GDM1 (cell line): ENCODE data around the gene OR1S2.
"Not testable (repeated sequence)": the region's sequence is repeated elsewhere in the genome, so short reads cannot be mapped to it uniquely, and the experiment has no call there.

Experiments
- DNase-seq: peaks from one replicate; lab custom pipeline; 2025; lab: John Stamatoyannopoulos, UW

OR1S2 gene, protein sequence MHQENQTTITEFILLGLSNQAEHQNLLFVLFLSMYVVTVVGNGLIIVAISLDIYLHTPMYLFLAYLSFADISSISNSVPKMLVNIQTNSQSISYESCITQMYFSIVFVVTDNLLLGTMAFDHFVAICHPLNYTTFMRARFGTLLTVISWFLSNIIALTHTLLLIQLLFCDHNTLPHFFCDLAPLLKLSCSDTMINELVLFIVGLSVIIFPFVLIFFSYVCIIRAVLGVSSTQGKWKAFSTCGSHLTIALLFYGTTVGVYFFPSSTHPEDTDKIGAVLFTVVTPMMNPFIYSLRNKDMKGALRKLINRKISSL

DNA sequence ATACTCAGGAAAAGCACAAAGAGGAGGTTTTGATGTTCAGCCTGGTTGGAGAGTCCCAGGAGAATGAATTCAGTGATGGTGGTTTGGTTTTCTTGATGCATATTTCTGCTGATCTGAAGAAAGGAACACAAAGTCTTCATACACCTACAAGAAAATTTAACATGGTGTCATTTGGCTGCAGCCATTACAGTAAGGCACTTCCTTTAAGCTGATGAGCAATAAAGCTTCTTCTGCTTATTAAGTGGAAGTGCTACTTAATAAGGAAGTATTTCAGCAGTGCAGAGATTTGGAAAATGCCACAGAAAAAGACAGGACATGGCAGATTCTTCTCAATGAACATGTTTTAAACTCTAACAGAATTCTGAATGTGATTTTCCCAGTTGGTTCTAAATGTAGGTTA, at the start of gene OR1S2:
Gene OR1S2 (minus strand): TSS at position 101 of the 400 bp plus-strand sequence. CDS start 0 bp downstream, at position 101.
- no peak for DNase-seq

DNA sequence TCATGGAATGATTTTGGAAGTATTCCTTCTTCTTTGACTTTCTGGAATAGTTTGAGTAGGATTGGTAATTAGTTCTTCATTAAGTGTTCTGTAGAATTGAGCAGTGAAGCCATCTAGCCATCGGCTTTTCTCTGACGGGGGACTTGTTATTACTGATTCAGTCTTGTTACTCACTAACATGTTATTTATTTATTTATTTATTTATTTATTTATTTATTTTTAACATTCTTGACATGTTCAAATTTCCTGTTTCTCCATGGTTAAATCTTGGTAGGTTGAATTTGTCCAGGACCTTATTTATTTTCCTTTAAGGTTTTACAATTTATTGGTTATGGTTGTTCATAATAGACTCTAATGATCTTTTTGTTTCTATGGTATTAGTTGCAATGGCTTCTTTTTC, 40.0 kb upstream of the OR1S2 start:
- no peak for DNase-seq

DNA sequence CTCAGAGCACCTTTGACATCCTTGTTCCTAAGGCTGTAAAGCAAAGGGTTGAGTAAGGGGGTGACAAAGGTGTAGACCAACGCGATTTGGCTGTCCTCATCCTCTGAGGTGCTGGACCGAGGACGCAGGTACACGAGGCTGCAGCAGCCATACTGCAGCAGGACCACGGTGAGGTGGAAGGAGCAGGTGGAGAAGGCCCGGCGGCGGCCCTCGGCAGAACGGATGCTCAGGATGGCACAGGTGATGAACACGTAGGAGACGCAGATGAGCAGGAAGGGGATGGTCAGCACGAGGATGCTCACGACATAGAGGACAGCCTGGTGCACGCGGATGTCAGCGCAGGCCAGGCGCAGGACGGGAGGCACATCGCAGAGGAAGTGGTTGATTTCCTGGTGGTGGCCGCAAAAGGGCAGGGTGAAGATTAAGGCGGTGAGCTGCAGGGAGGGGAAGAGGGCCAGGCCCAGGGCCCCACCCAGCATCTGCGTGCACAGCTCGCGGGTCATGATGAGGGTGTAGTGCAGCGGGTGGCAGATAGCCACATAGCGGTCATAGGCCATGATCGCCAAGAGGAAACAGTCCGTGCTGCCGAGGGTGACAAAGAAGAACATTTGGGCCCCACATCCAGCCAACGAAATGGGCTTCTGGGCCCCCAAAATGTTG, 24.1 kb upstream of the OR1S2 start:
- no peak for DNase-seq

DNA sequence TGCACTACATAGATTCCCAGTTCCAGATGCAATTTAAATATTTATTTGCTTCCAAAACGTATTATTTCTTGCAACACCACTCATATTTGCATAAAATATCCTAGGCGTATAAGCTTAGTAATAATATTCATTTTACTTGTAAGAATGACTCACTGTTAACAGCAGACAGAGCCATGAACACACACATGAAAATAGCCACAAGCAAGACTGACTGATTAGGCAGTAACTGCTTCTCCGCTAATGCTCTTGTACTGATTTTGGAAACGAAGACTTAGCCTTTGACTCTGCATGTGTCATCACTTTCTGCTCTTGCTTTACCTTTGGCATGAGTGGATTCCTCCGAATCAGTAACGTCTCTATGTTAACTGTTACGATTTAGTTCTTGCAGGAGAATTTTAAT, 18.8 kb upstream of the OR1S2 start:
- DNase-seq: no peak

DNA sequence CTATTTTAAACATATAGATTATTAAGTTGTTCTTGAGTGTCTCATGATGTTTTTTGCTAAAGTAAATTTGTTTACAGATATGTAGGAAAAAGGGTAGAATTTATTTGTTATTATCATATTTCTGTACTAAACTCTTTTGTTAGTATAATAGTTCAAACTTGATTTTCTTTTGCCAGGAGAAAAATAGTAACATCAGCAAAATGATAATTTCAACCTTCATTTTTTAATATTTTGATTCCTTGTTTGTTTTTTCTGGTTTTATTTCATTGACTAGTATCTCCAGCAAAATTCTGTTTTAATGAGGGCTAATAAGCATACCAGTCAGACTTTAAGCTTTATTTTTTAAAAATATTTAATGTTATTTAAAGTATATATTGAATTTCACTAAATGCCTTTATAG, 12.5 kb upstream of the OR1S2 start:
- no peak for DNase-seq

DNA sequence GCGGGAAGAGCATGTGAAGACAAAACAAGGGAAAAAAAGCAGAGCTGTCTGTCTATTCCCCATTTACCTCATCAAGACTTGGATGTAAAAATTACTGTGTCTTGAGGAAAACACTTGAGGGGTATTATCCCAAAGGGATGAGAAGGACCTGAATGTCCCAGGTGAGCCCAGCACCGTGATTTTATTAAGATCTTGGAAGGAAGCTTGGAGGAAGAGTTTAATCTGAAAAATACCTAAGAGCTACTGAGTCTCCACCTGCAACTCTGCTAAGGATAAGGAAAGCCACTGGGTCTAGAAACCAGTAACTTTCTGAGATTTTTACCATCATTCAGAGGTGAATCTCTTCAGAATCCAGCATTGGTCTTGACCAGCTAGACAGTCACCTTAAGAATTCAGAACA, 8.5 kb upstream of the OR1S2 start, which contains the start of gene OR1S1:
Gene OR1S1 (plus strand): TSS at position 301 of the 400 bp plus-strand sequence.
- not testable (repeated sequence) for DNase-seq

DNA sequence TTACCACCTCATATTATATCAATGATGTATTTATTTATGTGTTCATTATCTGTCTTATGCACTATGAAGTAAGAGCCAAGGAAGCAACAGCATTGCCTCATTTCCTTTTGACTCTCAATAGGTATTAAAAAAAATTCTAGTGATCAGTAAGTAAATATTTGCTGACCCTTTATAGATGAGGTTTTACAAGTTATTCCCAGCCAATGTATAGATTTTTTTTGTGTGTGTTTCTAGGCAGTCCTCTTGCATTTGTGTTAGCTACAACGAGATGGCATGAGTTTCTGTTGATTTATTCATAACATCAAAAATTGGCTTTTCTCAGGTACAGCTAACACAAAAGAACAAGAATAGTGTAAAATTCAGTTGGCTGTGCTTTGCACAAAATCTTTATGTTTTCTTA, 4.7 kb downstream of the OR1S2 start:
- DNase-seq: no peak

DNA sequence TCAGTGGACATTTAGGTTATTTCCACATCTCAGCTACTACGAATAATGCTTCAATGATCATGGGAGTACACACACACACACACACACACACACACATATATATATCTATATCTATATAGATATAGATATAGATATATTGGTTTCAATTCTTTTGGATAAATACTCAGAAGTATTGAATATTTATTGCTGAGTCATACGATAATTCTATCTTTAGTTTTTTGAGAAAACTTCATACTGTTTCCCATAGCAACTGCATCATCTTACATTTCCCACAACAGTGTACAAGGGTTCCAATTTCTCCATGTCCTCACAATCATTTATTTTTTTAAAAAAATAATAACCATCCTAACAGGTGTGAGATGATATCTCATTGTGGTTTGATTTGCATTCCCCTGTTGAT, 8.0 kb downstream of the OR1S2 start:
- DNase-seq: no peak

DNA sequence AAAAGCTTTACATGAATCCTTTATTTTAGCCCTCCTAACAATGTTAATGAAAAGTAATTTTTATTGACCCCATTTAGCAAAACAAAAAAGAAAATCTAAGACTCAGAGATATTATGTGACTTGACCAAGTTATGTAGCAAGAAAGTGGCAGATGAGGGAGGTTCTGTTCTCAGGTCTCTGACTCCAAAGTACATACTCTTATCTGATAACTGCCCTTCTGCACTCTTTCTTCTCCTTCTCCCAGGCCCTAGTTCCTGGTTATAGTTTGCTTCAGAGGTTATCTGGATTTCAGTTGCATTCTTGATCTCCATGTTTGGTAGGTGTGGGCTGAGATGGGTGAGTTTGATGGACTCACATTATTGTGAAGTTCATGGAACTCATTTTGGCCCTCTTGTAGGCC, 10.6 kb downstream of the OR1S2 start:
- no peak for DNase-seq

DNA sequence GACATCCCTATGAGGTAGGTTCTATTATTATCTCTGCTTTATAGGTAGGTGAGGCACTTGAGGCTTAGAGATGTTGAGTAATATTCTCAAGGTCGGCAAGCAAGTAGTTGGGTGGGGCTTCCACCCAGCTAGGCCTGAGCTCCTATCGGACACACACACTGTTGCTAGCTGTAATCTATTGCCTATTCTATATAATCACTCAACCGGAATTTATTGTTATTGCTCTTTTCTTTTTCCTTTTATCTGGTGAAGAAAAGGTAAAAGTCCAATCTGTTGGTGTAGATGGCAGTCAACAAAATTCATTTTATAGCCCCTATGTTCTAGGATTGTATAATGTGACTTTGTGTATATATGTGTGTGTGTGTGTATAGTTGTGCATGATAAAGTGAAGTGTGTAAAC, 11.7 kb downstream of the OR1S2 start:
- no peak for DNase-seq

DNA sequence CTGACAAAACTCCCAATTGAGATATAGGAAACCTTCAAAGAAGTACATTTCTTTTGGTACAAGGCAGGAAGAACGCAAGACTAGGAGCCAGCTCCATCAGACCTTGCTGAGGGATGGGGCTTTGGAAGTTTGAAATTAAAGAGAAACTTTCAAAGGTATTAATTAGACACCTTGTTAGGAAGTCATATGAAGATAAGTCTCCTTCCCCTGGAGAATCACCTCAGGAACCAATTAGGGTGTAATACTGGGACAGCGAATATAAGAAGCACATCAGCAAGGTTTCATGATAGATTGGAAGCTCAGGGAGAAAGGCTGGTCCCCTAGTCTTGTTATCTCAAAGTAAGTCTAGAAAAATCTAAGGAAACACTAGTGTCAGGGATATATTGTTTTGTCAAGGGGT, 15.2 kb downstream of the OR1S2 start, which contains the start of gene OR9Q2:
Gene OR9Q2 (plus strand): TSS at position 301 of the 400 bp plus-strand sequence. CDS start 1,421 bp downstream, outside the sequence.
- DNase-seq: no peak

DNA sequence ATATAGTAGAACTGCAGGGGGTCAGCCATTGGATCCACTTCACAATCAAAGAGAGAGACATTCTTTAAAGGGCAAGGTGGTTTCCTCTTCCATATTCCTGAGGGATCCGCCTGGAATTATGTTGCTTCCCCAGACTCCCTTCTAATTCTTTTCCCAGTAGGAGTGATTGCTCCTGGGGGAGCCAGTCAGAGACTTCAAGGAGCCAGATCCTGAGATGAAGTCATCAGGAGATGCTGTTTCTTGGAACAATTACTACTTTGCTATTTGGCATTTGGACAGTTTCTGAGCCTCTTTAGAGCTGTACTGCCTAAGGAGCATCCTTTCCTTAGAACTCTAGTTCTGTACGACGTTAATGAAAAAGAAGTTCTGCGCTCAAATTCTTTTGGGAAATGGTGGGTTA, 17.0 kb downstream of the OR1S2 start:
- no peak for DNase-seq

DNA sequence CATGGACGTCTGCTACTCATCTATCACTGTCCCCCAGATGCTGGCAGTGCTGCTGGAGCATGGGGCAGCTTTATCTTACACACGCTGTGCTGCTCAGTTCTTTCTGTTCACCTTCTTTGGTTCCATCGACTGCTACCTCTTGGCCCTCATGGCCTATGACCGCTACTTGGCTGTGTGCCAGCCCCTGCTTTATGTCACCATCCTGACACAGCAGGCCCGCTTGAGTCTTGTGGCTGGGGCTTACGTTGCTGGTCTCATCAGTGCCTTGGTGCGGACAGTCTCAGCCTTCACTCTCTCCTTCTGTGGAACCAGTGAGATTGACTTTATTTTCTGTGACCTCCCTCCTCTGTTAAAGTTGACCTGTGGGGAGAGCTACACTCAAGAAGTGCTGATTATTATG, 24.3 kb downstream of the OR1S2 start:
- no peak for DNase-seq

DNA sequence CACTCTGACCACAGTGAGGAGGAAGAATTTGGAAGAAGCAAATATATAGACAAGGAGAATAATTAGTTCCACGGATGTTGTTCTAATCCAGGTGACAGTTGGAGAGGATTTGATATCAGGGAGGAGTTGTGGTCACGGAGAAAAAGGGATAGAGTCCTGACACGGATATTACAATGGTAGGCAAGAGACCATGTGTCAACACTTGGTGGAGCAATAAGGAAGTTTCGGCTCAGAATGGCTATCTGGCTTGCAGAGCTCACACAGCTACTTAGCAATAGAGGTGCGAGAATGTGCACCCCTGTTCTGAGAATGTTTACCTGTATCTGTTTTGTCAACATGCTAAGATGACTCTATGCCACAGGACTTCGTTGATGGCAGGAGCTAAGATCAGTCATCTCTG, 25.5 kb downstream of the OR1S2 start:
- DNase-seq: no peak

DNA sequence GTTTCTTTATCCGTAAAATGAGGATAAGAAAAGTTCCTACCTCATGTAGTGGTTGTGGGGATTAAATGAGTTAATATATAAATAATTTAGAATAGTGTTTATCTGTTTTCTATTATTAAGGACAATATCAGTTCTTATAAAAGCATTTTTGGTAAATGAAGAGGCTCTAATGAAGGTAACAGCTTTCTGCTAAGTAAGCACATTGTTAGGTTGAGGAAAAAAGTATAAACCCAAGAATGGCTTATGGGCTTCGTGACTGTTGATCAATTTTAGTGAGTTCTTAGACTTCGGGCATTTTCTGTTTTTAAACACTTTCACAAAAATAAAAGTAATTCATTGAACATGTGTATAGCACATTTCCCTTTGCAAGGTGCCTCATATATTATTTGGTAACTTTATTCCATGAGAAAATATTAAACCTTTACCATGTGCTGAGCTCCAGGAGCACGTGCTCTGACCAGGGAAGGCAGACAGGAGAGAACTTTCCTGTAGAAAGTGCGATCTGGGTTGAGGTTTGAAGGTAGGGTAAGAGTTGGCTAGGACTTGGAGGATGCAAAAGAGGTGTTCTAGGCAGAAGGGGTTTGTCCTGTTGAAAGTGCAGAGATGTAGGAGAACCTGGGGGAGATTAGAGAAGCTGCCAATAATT, 26.4 kb downstream of the OR1S2 start:
- no peak for DNase-seq

DNA sequence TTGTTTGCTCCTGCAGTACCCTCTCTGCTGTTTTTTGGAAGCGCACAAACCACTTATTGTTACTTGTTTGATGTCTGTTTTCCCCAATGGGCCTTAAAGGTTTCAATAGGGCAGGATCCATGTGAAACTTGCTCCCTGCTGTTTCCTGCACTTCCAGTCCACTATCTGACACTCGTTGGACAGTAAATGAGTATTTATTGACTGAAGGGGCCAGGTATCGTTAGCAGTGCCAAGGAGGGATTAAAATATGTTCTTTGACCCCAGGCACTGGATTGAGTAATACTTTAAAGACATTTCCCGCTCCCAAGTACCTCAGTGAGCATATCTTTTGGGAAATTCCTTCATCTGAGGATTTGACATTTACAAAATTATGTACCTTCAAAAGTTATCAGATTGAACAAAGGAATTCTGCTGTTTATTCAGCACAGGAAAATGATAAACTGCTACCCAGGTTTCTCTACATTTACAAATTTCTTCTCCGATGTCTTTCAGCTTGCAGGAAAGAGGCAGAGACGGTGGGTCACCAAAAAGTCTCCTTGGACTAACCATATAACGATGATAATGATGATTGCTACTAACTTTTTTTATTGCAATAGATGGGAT, 38.3 kb downstream of the OR1S2 start:
- DNase-seq: no peak

DNA sequence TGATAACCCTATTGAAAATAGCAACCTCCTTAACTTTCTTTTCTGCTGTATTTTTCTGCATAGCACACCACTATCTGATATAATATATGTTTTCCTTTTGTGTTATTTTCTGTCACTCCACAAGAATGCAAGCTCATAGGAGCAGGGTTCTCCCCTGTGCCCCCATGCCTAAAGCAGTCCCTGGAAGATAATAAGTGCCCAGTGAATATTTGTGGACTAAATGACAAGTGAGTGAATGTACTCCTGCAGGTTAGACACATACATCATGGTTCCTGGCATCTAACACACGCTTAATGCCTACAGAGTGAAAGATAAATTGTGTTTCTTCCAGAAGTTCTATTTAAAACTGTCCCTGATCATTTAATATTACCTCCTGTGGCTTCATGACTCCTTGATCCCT, 39.0 kb downstream of the OR1S2 start:
- DNase-seq: no peak

DNA sequence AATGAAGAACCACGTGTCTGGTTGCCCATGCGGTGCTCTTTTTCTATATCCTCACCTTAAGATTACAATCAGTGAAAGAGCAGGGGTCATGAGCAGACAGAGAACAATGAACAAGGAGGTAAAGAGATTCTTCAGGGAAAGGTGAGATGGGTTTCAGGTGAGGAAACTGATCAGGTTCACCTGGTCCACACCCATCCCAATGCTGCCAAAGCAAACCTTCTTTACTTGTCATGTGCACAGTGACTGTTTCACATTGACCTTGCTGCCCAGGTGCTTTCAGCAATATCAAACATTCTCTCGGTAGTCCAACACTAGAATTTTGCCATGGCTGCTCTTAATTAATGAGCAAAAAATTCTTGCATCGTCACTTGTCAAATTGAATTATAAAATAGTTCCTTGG, 39.6 kb downstream of the OR1S2 start:
- no peak for DNase-seq
